ENCODE data around the gene C1QTNF5.
A peak's percentile ranks its signal among the peaks of the same experiment; 100 is the strongest.

DNA sequence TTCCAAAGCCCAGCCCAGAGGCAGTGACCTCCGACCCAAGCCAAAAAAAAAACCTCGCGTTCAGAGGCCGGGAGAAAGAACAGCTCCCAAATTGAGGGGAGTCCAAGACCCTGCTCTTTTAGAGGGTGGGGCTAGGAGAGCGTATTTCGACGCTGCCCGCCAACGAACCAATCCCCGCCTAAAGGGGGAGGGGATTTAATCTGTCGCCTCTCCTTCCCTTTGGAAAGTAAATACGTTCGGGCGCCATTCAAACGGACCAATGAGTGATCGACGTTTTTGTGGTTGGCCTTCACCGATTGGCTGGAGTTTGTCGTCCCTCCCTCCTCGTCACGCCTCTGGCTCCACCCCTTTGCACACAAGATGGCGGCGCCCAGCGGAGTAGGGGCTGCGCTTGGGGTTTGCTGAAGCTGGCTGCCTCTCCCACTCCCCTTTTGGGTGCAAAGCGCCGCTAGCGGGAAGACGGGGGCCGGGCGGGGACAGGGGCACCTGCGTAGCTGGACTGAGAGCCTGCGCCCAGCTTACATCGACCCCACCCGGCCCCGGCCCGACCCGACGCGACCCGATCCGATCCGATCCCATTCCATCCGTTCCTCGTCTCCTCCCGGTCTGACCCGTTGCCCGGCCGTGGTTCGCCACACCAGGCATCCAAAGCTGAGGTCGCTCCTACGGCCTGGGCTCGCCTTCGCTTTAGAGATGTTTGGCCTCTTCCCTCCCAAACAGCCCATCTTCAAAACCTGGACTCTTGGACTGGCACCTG lies 6.3 kb downstream of the C1QTNF5 start, which contains the start of gene RNF26:
- peak; percentile 47 to 55 for TF ChIP-seq POLR2A (IDR thresholded peaks at IDR 0.05)
- TF ChIP-seq, protein P1, sequence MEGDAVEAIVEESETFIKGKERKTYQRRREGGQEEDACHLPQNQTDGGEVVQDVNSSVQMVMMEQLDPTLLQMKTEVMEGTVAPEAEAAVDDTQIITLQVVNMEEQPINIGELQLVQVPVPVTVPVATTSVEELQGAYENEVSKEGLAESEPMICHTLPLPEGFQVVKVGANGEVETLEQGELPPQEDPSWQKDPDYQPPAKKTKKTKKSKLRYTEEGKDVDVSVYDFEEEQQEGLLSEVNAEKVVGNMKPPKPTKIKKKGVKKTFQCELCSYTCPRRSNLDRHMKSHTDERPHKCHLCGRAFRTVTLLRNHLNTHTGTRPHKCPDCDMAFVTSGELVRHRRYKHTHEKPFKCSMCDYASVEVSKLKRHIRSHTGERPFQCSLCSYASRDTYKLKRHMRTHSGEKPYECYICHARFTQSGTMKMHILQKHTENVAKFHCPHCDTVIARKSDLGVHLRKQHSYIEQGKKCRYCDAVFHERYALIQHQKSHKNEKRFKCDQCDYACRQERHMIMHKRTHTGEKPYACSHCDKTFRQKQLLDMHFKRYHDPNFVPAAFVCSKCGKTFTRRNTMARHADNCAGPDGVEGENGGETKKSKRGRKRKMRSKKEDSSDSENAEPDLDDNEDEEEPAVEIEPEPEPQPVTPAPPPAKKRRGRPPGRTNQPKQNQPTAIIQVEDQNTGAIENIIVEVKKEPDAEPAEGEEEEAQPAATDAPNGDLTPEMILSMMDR (IDR thresholded peaks at IDR 0.05), result no peak
